ENCODE data around the gene SEPTIN8.

The SEPTIN8 gene

GRCh38 chr5:132777209-132778069, at the start of gene SEPTIN8:
Gene SEPTIN8 (minus strand): TSS chr5:132777239. CDS start chr5:132777137, 102 bp downstream.
- FAIRE-seq (no peak), DNase-seq (ENCODE audit: extremely low spot score, insufficient read length, low read depth) (peak; percentile 45)

DNA sequence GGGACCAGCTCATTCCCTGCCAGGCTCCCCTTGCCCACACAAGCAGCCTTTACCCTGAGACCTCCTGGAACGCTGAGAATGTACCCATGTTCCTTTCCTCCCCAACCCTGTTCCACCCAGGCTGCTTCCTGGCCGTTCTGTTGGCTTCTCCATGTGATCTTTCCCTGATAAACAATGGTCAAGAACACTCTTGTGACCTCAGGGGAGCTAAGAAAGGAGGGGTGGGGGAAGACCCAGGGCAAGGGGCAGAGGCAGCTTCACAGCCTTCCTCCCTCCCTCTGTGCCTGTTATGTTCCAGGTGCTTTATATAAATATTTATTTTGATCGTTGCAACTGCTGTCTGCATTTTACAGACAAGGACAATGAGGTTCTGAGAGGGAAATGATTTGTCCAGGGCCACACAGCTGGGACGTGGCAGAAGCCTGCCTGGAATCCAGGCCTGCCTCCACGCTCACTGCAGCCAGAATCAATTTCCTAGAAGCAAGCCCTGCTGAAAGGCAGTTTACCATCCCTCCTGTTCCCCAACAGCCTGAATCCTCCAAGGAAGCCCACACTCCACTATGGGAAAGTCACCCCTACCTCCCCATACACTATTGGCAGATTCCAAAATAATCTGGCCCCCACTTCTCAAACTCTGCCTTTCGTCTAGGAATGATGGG, 49.5 kb upstream of the SEPTIN8 start:
- FAIRE-seq (no peak), DNase-seq (ENCODE audit: extremely low spot score, insufficient read length, low read depth) (no peak)

- FAIRE-seq, result no peak
- no peak for DNase-seq (ENCODE audit: extremely low spot score, insufficient read length, low read depth)
Measured at GRCh38 chr5:132825834-132826391, 48.9 kb upstream of the SEPTIN8 start.

GRCh38 chr5:132825033-132825833, 48.2 kb upstream of the SEPTIN8 start:
- FAIRE-seq (no peak), DNase-seq (ENCODE audit: extremely low spot score, insufficient read length, low read depth) (no peak)

GRCh38 chr5:132824426-132824825, 47.4 kb upstream of the SEPTIN8 start:
- DNase-seq (ENCODE audit: extremely low spot score, insufficient read length, low read depth) (no peak), FAIRE-seq (no peak)

DNA sequence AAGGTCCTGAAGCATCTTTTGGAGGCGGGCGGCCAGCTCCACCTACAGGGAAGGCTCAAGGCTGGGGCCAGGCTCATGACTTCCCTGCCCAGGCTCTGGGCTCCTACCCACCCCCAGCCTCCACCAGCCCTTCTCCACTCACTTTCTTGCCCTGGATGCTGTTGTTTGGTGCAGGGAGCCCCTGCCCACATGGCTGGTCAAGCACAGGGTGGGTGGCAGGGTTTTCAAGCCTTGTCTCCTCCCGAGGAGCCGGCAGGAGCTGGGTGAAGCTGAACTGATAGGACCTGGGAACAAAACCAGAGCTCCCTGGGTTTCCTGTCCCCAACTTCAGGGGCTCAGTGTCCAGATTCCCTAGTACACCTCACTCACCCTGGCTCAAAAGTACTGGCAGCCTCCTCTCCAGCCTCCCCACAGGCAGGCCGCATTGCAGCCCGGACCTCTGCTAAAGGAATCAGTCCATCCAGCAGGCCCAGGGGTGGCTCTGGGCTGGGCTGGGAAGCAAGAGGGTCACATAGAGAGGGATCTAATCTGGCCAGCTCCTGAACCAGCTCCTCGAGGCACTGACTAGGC, 46.5 kb upstream of the SEPTIN8 start:
- FAIRE-seq (no peak), DNase-seq (ENCODE audit: extremely low spot score, insufficient read length, low read depth) (no peak)

- no peak for FAIRE-seq
Measured at GRCh38 chr5:132822650-132823480, 45.8 kb upstream of the SEPTIN8 start.

GRCh38 chr5:132821791-132822190, 44.8 kb upstream of the SEPTIN8 start:
- FAIRE-seq, result no peak
- DNase-seq (ENCODE audit: extremely low spot score, insufficient read length, low read depth), result no peak

More at GRCh38 chr5:132822650-132823480, 45.8 kb upstream of the SEPTIN8 start:
- no peak for DNase-seq (ENCODE audit: extremely low spot score, insufficient read length, low read depth)

- DNase-seq (ENCODE audit: extremely low spot score, insufficient read length, low read depth) (no peak), FAIRE-seq (no peak)
Measured at GRCh38 chr5:132821350-132821749, 44.3 kb upstream of the SEPTIN8 start.

DNA sequence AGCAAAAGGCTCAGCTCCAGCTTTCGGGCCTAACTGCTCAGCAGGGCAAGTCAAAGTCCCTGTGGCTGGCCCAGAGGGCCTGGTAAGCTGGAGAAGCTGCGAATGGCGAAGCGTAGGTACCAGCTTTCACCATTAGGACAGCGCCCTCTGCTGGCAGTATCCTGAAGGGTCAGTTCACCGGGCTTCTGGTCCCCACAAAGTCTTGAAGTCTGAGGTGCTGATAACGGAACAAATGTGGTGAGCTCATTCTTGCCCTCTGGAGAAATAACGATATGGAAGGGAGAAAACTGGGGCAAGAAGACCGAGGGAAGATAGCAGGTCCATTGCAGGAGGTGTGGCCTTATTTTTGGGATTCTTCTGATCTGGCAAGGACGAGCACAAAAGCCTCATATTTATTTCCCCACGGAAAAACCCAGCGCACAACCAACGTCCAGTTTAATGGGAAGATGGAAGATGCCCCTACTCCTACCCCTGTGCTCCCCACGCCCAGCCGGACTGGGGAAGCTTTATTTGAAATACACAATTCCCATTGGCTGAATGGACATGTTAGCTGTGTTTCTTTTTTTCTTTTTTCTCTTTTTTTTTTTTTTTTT, 43.2 kb upstream of the SEPTIN8 start:
- DNase-seq (ENCODE audit: extremely low spot score, insufficient read length, low read depth), result peak; percentile 81
- FAIRE-seq, result peak; percentile 92

GRCh38 chr5:132819468-132819867, 42.4 kb upstream of the SEPTIN8 start:
- FAIRE-seq, result no peak

DNA sequence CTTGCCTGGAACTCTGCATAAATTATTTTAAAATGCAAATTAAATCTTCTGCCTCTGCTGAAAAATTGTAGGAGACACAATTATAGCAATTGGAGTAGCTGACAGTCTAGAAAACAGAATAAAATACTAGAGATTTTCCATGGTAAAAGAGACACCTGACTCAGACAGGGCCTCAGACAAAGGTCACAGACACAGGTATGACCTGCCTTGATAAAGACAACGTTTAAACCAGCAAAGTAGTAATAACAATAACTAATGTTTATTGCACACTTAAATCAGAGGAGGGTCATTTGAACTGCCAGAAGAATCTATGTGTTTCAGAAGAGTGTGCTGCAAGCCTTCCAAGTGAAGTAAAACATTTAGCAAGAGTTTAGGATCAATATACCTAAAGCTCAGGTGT, 40.0 kb upstream of the SEPTIN8 start:
- FAIRE-seq, result no peak
- no peak for DNase-seq (ENCODE audit: extremely low spot score, insufficient read length, low read depth)

More at GRCh38 chr5:132819468-132819867, 42.4 kb upstream of the SEPTIN8 start:
- no peak for DNase-seq (ENCODE audit: extremely low spot score, insufficient read length, low read depth)

DNA sequence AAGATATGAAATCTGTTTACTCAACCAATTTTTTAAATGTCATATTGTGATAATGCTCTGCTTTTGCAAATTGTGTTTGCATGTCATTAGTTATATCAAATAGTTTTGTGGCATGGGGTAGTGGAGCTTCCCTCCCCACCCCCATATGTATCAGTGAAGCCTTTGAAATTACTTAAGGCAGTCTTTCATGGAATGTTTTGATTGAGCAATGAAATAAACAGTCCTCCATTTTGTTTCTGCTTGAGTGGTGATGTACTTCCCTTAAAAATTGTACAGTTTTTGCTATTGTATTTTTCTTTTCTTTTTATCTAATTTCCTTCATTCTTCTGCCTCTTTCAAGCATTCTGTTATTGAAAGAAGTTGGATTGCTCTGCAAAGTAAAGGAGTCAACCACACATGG, 39.5 kb upstream of the SEPTIN8 start:
- FAIRE-seq, result no peak
- DNase-seq (ENCODE audit: extremely low spot score, insufficient read length, low read depth), result no peak

GRCh38 chr5:132816083-132816482, 39.0 kb upstream of the SEPTIN8 start:
- FAIRE-seq (no peak), DNase-seq (ENCODE audit: extremely low spot score, insufficient read length, low read depth) (no peak)

GRCh38 chr5:132815454-132815853, 38.4 kb upstream of the SEPTIN8 start:
- DNase-seq (ENCODE audit: extremely low spot score, insufficient read length, low read depth) (no peak), FAIRE-seq (no peak)

DNA sequence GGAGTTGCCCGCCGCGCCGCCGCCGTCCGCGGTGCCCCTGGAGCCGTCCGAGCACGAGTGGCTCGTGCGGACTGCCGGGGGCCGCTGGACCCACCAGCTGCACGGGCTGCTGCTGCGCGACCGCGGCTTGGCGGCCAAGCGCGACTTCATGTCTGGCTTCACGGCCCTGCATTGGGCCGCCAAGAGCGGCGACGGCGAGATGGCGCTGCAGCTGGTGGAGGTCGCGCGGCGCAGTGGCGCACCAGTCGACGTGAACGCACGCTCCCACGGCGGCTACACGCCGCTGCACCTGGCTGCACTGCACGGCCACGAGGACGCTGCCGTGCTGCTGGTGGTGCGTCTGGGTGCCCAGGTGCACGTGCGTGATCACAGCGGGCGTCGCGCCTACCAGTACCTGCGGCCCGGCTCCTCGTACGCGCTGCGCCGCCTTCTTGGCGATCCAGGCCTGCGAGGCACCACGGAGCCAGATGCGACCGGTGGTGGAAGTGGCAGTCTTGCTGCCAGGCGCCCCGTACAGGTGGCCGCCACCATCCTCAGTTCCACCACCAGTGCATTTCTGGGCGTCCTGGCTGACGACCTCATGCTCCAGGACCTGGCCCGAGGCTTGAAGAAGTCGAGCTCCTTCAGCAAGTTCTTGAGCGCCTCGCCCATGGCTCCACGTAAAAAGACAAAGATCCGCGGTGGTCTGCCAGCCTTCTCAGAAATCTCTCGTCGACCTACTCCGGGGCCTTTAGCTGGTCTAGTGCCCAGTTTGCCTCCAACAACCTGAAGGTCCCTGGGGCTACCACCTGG, 37.7 kb upstream of the SEPTIN8 start:
- FAIRE-seq (no peak), DNase-seq (ENCODE audit: extremely low spot score, insufficient read length, low read depth) (no peak)

DNA sequence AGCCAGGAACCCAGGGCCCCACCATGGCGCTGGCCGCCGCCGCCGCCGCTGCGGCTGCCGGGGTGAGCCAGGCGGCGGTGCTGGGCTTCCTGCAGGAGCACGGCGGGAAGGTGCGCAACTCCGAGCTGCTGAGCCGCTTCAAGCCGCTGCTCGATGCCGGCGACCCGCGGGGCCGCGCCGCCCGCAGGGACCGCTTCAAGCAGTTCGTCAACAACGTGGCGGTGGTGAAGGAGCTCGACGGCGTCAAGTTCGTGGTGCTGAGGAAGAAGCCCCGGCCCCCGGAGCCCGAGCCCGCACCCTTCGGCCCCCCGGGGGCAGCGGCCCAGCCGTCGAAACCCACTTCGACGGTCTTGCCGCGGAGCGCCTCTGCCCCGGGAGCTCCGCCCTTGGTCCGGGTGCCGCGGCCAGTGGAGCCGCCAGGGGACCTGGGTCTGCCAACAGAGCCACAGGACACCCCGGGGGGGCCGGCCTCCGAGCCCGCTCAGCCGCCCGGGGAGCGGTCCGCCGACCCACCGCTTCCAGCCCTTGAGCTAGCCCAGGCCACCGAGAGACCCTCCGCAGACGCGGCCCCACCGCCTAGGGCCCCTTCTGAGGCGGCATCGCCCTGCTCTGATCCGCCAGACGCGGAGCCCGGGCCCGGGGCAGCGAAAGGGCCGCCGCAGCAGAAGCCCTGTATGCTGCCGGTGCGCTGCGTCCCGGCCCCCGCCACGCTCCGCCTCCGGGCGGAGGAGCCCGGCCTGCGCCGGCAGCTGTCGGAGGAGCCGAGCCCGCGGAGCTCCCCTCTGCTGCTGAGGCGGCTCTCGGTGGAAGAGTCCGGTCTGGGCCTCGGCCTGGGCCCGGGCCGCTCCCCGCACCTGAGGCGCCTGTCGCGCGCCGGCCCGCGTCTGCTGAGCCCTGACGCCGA, 36.8 kb upstream of the SEPTIN8 start:
- FAIRE-seq (no peak), DNase-seq (ENCODE audit: extremely low spot score, insufficient read length, low read depth) (peak; percentile 30)
